BJ (cell line): ENCODE measurements around the gene MCTP1. TPM values are rescaled to one million over a fixed set of nuclear protein-coding genes. Genes with fewer than 3 reads are reported as not detected.

Experiments
- CTCF ChIA-PET: fragments of 350-600 bp; formaldehyde crosslinking; extraction: SDS; loops from one replicate; lab custom pipeline; 2021; ENCODE audit warnings: antibody characterized with exemption, inconsistent platforms; lab: Yijun Ruan, JAX
- POLR2A ChIA-PET: fragments of 300-600 bp; sonication (Branson Sonifier 250); formaldehyde crosslinking; extraction: SDS; loops from one replicate; lab custom pipeline; 2021; ENCODE audit warnings: antibody characterized with exemption; lab: Charles Lee
- DNase-seq: peaks from one replicate; pipeline ENCODE4 v3.0.0-alpha.2; 2011; ENCODE audit warnings: low read depth
- H3K27me3 ChIP-seq: 2 replicates; pipeline ENCODE4 v1.6.0; 2011; ENCODE audit warnings: low read length; ENCODE audit not compliant: control insufficient read depth, insufficient read depth
- H3K36me3 ChIP-seq: 2 replicates; pipeline ENCODE4 v1.5.1; 2011; ENCODE audit warnings: low read length; ENCODE audit not compliant: control insufficient read depth, insufficient read depth
- H3K4me3 ChIP-seq: 2 replicates; pipeline ENCODE4 v1.5.1; 2011; ENCODE audit warnings: low read depth, mild to moderate bottlenecking, control low read depth, low read length
- CTCF ChIP-seq: IDR thresholded peaks from 2 replicates; pipeline ENCODE4 v1.5.1; 2011; ENCODE audit warnings: low read depth, mild to moderate bottlenecking, control low read depth, inconsistent platforms, low read length, moderate library complexity; ENCODE audit not compliant: insufficient read depth
- polyA plus RNA-seq: library from polyadenylated mRNA; depleted of rRNA; stranded (reverse); fragments of >200 nt; gene quantifications from 2 replicates; pipeline ENCODE4 v1.2.3, GENCODE V29; 2011

The MCTP1 gene
- polyA plus RNA-seq, 1 experiment: 0.02 TPM

- Histone ChIP-seq H3K36me3 (no peaks in the 10 kb centered on the region), H3K27me3 (no peaks in the 10 kb centered on the region), H3K4me3 (no peak overlapping the region)
- DNase-seq: no peak
- ChIA-PET POLR2A (no interaction called here), CTCF (interaction anchor here (1.4 kb wide), 1 partner anchor 29 kb away, joined by 6 read pairs; no protein-coding TSS in a partner anchor)
- TF ChIP-seq CTCF: no peak
Measured at GRCh38 chr5:94709277-94709676, 575.6 kb downstream of the MCTP1 start.

GRCh38 chr5:94707359-94707758 is 577.5 kb downstream of the MCTP1 start:
- no peak overlapping the region for H3K4me3 ChIP-seq

GRCh38 chr5:94705427-94705826 is 579.5 kb downstream of the MCTP1 start:
- DNase-seq: no peak
- H3K4me3 ChIP-seq: no peak overlapping the region
- POLR2A ChIA-PET: no interaction called here
- CTCF ChIA-PET: no interaction called here
- no peaks in the 10 kb centered on the region for H3K27me3 ChIP-seq
- H3K36me3 ChIP-seq: no peaks in the 10 kb centered on the region
- no peak for TF ChIP-seq CTCF

More at GRCh38 chr5:94707359-94707758, 577.5 kb downstream of the MCTP1 start:
- Histone ChIP-seq H3K36me3 (no peaks in the 10 kb centered on the region), H3K27me3 (no peaks in the 10 kb centered on the region)
- ChIA-PET POLR2A (no interaction called here), CTCF (no interaction called here)
- DNase-seq: no peak
- TF ChIP-seq CTCF: no peak

- POLR2A ChIA-PET: interaction anchor here (0.5 kb wide), 1 partner anchor 10 kb away, joined by 8 read pairs; no protein-coding TSS in a partner anchor
Measured at GRCh38 chr5:94702729-94703128, 582.2 kb downstream of the MCTP1 start.

GRCh38 chr5:94700592-94700991 is 584.3 kb downstream of the MCTP1 start:
- no peaks in the 10 kb centered on the region for H3K36me3 ChIP-seq
- no peak overlapping the region for H3K4me3 ChIP-seq
- no peak for DNase-seq
- H3K27me3 ChIP-seq: no peaks in the 10 kb centered on the region
- ChIA-PET POLR2A (no interaction called here), CTCF (interaction anchor here (0.6 kb wide), 1 partner anchor 227 kb away, joined by 3 read pairs; no protein-coding TSS in a partner anchor)
- no peak for TF ChIP-seq CTCF

More at GRCh38 chr5:94702729-94703128, 582.2 kb downstream of the MCTP1 start:
- DNase-seq: no peak
- no peaks in the 10 kb centered on the region for H3K36me3 ChIP-seq
- CTCF ChIA-PET: no interaction called here
- no peaks in the 10 kb centered on the region for H3K27me3 ChIP-seq
- no peak for TF ChIP-seq CTCF
- H3K4me3 ChIP-seq: no peak overlapping the region
